ENCODE data around the gene POLR1F.

- TF ChIP-seq CTCF (IDR thresholded peaks at IDR 0.05; ENCODE audit: poor library complexity) (no peak), EZH2 (IDR thresholded peaks at IDR 0.05; ENCODE audit: borderline replicate concordance) (no peak)
Measured at GRCh38 chr7:19696926-19697325, 11.9 kb downstream of the POLR1F start.
